H1 (cell line): ENCODE measurements around the gene TBC1D30. TPM values are rescaled to one million over a fixed set of nuclear protein-coding genes. Genes with fewer than 3 reads are reported as not detected.

Experiments
- CTCF ChIA-PET: fragments of 300-600 bp; sonication (Branson Sonifier 250); formaldehyde crosslinking; loops from one replicate; lab custom pipeline; 2021; ENCODE audit not compliant: partially characterized antibody; lab: Charles Lee
- POLR2A ChIA-PET: fragments of 300-600 bp; sonication (Branson Sonifier 250); formaldehyde crosslinking; loops from one replicate; lab custom pipeline; 2021; ENCODE audit warnings: inconsistent platforms; ENCODE audit not compliant: partially characterized antibody; lab: Charles Lee
- DNase-seq, 2 experiments: peaks; one replicate each; pipeline versions ENCODE4 v3.0.0 to v3.0.0-alpha.2; 2010 to 2022; ENCODE audit warnings: low spot score in 2 of 2, low read depth in 1 of 2, mixed read lengths in 1 of 2
- FAIRE-seq: peaks from 2 replicates; lab custom pipeline; 2011; peaks lifted over from hg19 to GRCh38; lab: Jason Lieb, UNC
- H2AFZ ChIP-seq: 2 replicates; pipeline ENCODE4 v1.8.1; 2012; ENCODE audit warnings: low read length, inconsistent platforms
- H2AK5ac ChIP-seq: 2 replicates; pipeline ENCODE4 v1.6.1; 2013; ENCODE audit warnings: low read depth, low read length
- H2BK120ac ChIP-seq: replicated peaks from 2 replicates; pipeline ENCODE3; 2013; ENCODE audit warnings: low read depth, low read length, inconsistent platforms
- H2BK12ac ChIP-seq: 2 replicates; pipeline ENCODE4 v1.6.1; 2013; ENCODE audit warnings: low read depth, low read length
- H2BK15ac ChIP-seq: 2 replicates; pipeline ENCODE4 v1.6.1; 2013; ENCODE audit warnings: low read length
- H2BK20ac ChIP-seq: 2 replicates; pipeline ENCODE4 v1.6.1; 2013; ENCODE audit warnings: low read length
- H2BK5ac ChIP-seq: 2 replicates; pipeline ENCODE4 v1.6.1; 2013; ENCODE audit warnings: low read depth, low read length
- H3K14ac ChIP-seq: 2 replicates; pipeline ENCODE4 v1.6.1; 2013; ENCODE audit warnings: inconsistent platforms; ENCODE audit not compliant: insufficient read length
- H3K18ac ChIP-seq: 2 replicates; pipeline ENCODE4 v1.6.1; 2013; ENCODE audit warnings: low read length; ENCODE audit errors: extremely low read depth
- H3K23ac ChIP-seq: 2 replicates; pipeline ENCODE4 v1.6.1; 2013; ENCODE audit warnings: inconsistent platforms; ENCODE audit not compliant: insufficient read length
- H3K23me2 ChIP-seq: 2 replicates; pipeline ENCODE4 v1.6.1; 2013; ENCODE audit warnings: low read depth, low read length
- H3K27ac ChIP-seq: 2 replicates; pipeline ENCODE4 v1.6.1; 2011; ENCODE audit warnings: low read depth, low read length, inconsistent platforms
- H3K27me3 ChIP-seq, 4 experiments: replicated peaks in 1 of 4; 1 replicate in 1 of 4; 2 replicates in 3 of 4; pipeline versions ENCODE4 v1.6.1 to v1.8.1; 2011 to 2013; ENCODE audit warnings: low read length in 3 of 4, mild to moderate bottlenecking in 3 of 4, inconsistent platforms in 2 of 4, mixed read lengths in 2 of 4, moderate library complexity in 1 of 4; ENCODE audit not compliant: control insufficient read depth in 3 of 4, insufficient read depth in 3 of 4; ENCODE audit errors: extremely low read depth in 1 of 4
- H3K36me3 ChIP-seq, 4 experiments: 2 replicates each; pipeline versions ENCODE4 v1.6.1 to v1.8.1; 2011 to 2013; ENCODE audit warnings: mild to moderate bottlenecking in 4 of 4, low read length in 3 of 4, moderate library complexity in 2 of 4, control low read depth in 1 of 4, inconsistent platforms in 1 of 4; ENCODE audit not compliant: insufficient read depth in 4 of 4, control insufficient read depth in 2 of 4
- H3K4ac ChIP-seq: replicated peaks from 2 replicates; pipeline ENCODE3; 2013; ENCODE audit warnings: low read length, low read depth, mixed read lengths, inconsistent platforms; ENCODE audit not compliant: insufficient read length
- H3K4me1 ChIP-seq, 4 experiments: replicated peaks in 1 of 4; 1 replicate in 1 of 4; 2 replicates in 3 of 4; pipeline versions ENCODE4 v1.6.1 to v1.8.1; 2011 to 2013; ENCODE audit warnings: low read length in 3 of 4, inconsistent platforms in 2 of 4, mixed read lengths in 1 of 4; ENCODE audit not compliant: insufficient read depth in 4 of 4, control insufficient read depth in 3 of 4
- H3K4me2 ChIP-seq, 2 experiments: 2 replicates each; pipeline versions ENCODE4 v1.6.1 to v1.8.1; 2011 to 2013; ENCODE audit warnings: low read depth in 2 of 2, low read length in 2 of 2, control low read depth in 1 of 2, inconsistent platforms in 1 of 2, mild to moderate bottlenecking in 1 of 2; ENCODE audit not compliant: insufficient read depth in 1 of 2
- H3K4me3 ChIP-seq, 4 experiments: fragments of 200-600, 300-600 bp in 1 of 4; sonication (generic), shearing (Covaris generic), sonication (Bioruptor Twin) in 1 of 4; 2 replicates each; pipeline versions ENCODE4 v1.5.1 to v1.8.1; 2011 to 2016; ENCODE audit warnings: low read length in 4 of 4, low read depth in 3 of 4, control low read depth in 2 of 4, inconsistent platforms in 2 of 4, mild to moderate bottlenecking in 2 of 4, mixed read lengths in 1 of 4, moderate library complexity in 1 of 4; ENCODE audit not compliant: insufficient read depth in 2 of 4; ENCODE audit errors: extremely low read depth in 1 of 4
- H3K56ac ChIP-seq: replicated peaks from 2 replicates; pipeline ENCODE3; 2013; ENCODE audit warnings: low read depth, mild to moderate bottlenecking, mixed read lengths, low read length, inconsistent platforms; ENCODE audit not compliant: insufficient read length
- H3K79me1 ChIP-seq: 2 replicates; pipeline ENCODE4 v1.6.1; 2013; ENCODE audit warnings: low read depth, low read length, control low read depth
- H3K79me2 ChIP-seq, 2 experiments: 2 replicates each; pipeline versions ENCODE4 v1.6.1 to v1.8.1; 2012 to 2013; ENCODE audit warnings: low read length in 2 of 2, mild to moderate bottlenecking in 2 of 2, inconsistent platforms in 1 of 2; ENCODE audit not compliant: insufficient read depth in 2 of 2, control insufficient read depth in 1 of 2
- H3K9ac ChIP-seq, 4 experiments: replicated peaks in 1 of 4; 1 replicate in 1 of 4; 2 replicates in 3 of 4; pipeline versions ENCODE4 v1.6.1 to v1.8.1; 2011 to 2013; ENCODE audit warnings: low read depth in 3 of 4, low read length in 3 of 4, control low read depth in 2 of 4, mild to moderate bottlenecking in 2 of 4, moderate library complexity in 2 of 4, inconsistent platforms in 1 of 4; ENCODE audit errors: extremely low read depth in 1 of 4
- H3K9me3 ChIP-seq, 2 experiments: 2 replicates each; pipeline versions ENCODE4 v1.6.1 to v1.8.1; 2012 to 2013; ENCODE audit warnings: mild to moderate bottlenecking in 2 of 2, moderate library complexity in 2 of 2, control low read depth in 1 of 2, inconsistent platforms in 1 of 2, low read depth in 1 of 2, low read length in 1 of 2, mixed read lengths in 1 of 2; ENCODE audit not compliant: insufficient read depth in 2 of 2
- H4K20me1 ChIP-seq, 2 experiments: replicated peaks in 1 of 2; 2 replicates each; pipeline versions ENCODE3 to v1.8.1; 2011 to 2013; ENCODE audit warnings: inconsistent platforms in 2 of 2, low read length in 2 of 2, mild to moderate bottlenecking in 1 of 2; ENCODE audit not compliant: insufficient read depth in 2 of 2, control insufficient read depth in 1 of 2
- H4K5ac ChIP-seq: 2 replicates; pipeline ENCODE4 v1.6.1; 2013; ENCODE audit warnings: low read length, low read depth, mixed read lengths, inconsistent platforms; ENCODE audit not compliant: insufficient read length
- H4K8ac ChIP-seq: 2 replicates; pipeline ENCODE4 v1.8.0; 2013; ENCODE audit warnings: mild to moderate bottlenecking, moderate library complexity, low read length, inconsistent platforms; ENCODE audit not compliant: insufficient read depth; ENCODE audit errors: extremely low read depth
- H4K91ac ChIP-seq: replicated peaks from 2 replicates; pipeline ENCODE3; 2013; ENCODE audit warnings: low read length, mixed read lengths, inconsistent platforms; ENCODE audit not compliant: insufficient read length
- CHD2 ChIP-seq: IDR thresholded peaks from 2 replicates; pipeline ENCODE4 v1.6.1; 2012; ENCODE audit warnings: low read length, improper control_type of control experiment
- JUND ChIP-seq: IDR thresholded peaks from 2 replicates; pipeline ENCODE4 v1.6.1; 2011; ENCODE audit warnings: mild to moderate bottlenecking, improper control_type of control experiment, low read length
- NANOG ChIP-seq: IDR thresholded peaks from 2 replicates; pipeline ENCODE4 v1.6.1; 2011; ENCODE audit warnings: low read length, low read depth, mild to moderate bottlenecking, inconsistent platforms; ENCODE audit not compliant: insufficient read depth, poor library complexity, severe bottlenecking
- NRF1 ChIP-seq: IDR thresholded peaks from 2 replicates; pipeline ENCODE4 v1.6.1; 2011; ENCODE audit warnings: mild to moderate bottlenecking, low read depth, low read length, improper control_type of control experiment
- RAD21 ChIP-seq, 2 experiments: IDR thresholded peaks in 1 of 2; conservative IDR thresholded peaks in 1 of 2; 2 replicates each; pipeline ENCODE4 v1.6.1; 2011; ENCODE audit warnings: low read depth in 2 of 2, low read length in 2 of 2, improper control_type of control experiment in 1 of 2, inconsistent platforms in 1 of 2, mild to moderate bottlenecking in 1 of 2, moderate library complexity in 1 of 2
- SIX5 ChIP-seq: IDR thresholded peaks from 2 replicates; pipeline ENCODE4 v1.6.1; 2011; ENCODE audit warnings: mild to moderate bottlenecking, low read depth, low read length
- SP1 ChIP-seq: IDR thresholded peaks from 2 replicates; pipeline ENCODE4 v1.6.1; 2011; ENCODE audit warnings: low read depth, low read length
- SUZ12 ChIP-seq: fragments of 200-600 bp; sonication (generic); IDR thresholded peaks from 2 replicates; pipeline ENCODE4 v1.6.1; 2012; ENCODE audit warnings: mild to moderate bottlenecking, inconsistent platforms, low read length, moderate library complexity, mixed read lengths
- WGBS, 2 experiments: shearing (Covaris generic) in 1 of 2; methylation state at CpG; one replicate each; pipeline versions ENCODE4 v1.1.6 to v1.1.7; 2013 to 2015; ENCODE audit warnings: low lambda C conversion rate in 2 of 2, mixed read lengths in 2 of 2, inconsistent platforms in 1 of 2, low coverage in 1 of 2, missing lambda C conversion rate in 1 of 2; ENCODE audit not compliant: insufficient replicate concordance in 2 of 2, insufficient coverage in 1 of 2, insufficient read length in 1 of 2; ENCODE audit errors: extremely low coverage in 1 of 2, missing lambda C conversion rate in 1 of 2; 5-methylcytosine and 5-hydroxymethylcytosine counted together
- polyA plus RNA-seq, 7 experiments: library from polyadenylated mRNA; depleted of rRNA in 3 of 7; stranded (reverse) in 5 of 7; unstranded in 2 of 7; fragments of >200 nt in 5 of 7; fragments of 200-250 nt in 2 of 7; gene quantifications; 1 replicate in 5 of 7; 2 replicates in 1 of 7; 4 replicates in 1 of 7; pipeline versions ENCODE4 v1.2.1 to v1.2.3, GENCODE V29; 2011 to 2013; ENCODE audit warnings: missing spikeins in 2 of 7, mixed read lengths in 2 of 7
- total RNA-seq: library from RNA; stranded (reverse); fragmentation: NEBNext Ultra II Directional; extraction: Animal tissue kit (Norgen Biotek cat#: 25700); gene quantifications from 2 replicates; pipeline ENCODE4 v1.2.1, GENCODE V29; 2021
- TF ChIP-seq, protein P1 (sequence below), 3 experiments: IDR thresholded peaks; 1 replicate in 2 of 3; 2 replicates in 1 of 3; pipeline versions ENCODE4 v1.5.1 to v1.6.1; 2011; ENCODE audit warnings: low read length in 3 of 3, mild to moderate bottlenecking in 3 of 3, inconsistent platforms in 2 of 3, low read depth in 1 of 3, moderate library complexity in 1 of 3; ENCODE audit not compliant: insufficient read depth in 1 of 3; ENCODE audit errors: control extremely low read depth in 1 of 3
- TF ChIP-seq, protein P2 (sequence below): IDR thresholded peaks from 2 replicates; pipeline ENCODE4 v1.6.1; 2012; ENCODE audit warnings: low read length, inconsistent platforms

The TBC1D30 gene
- total and polyA plus RNA-seq, 2 of the 8 experiments (the other 6 are each of a cell fraction or from before 2014, with no cell fraction given): 2.8 to 5.5 TPM

- TF ChIP-seq, protein P1, sequence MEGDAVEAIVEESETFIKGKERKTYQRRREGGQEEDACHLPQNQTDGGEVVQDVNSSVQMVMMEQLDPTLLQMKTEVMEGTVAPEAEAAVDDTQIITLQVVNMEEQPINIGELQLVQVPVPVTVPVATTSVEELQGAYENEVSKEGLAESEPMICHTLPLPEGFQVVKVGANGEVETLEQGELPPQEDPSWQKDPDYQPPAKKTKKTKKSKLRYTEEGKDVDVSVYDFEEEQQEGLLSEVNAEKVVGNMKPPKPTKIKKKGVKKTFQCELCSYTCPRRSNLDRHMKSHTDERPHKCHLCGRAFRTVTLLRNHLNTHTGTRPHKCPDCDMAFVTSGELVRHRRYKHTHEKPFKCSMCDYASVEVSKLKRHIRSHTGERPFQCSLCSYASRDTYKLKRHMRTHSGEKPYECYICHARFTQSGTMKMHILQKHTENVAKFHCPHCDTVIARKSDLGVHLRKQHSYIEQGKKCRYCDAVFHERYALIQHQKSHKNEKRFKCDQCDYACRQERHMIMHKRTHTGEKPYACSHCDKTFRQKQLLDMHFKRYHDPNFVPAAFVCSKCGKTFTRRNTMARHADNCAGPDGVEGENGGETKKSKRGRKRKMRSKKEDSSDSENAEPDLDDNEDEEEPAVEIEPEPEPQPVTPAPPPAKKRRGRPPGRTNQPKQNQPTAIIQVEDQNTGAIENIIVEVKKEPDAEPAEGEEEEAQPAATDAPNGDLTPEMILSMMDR (IDR thresholded peaks at IDR 0.05; ENCODE audit: control extremely low read depth in 1 of 3, insufficient read depth in 1 of 3, low read depth in 1 of 3, low read length in 3 of 3): no peak
- TF ChIP-seq NRF1 (no peak), SUZ12 (no peak), JUND (no peak), NANOG (no peak), CHD2 (no peak), SP1 (no peak), RAD21 (IDR thresholded peaks at IDR 0.05 in 1 of 2, conservative IDR thresholded peaks at IDR 0.05 in 1 of 2; ENCODE audit: low read depth in 2 of 2, low read length in 2 of 2) (no peak), SIX5 (no peak)
- TF ChIP-seq, protein P2, sequence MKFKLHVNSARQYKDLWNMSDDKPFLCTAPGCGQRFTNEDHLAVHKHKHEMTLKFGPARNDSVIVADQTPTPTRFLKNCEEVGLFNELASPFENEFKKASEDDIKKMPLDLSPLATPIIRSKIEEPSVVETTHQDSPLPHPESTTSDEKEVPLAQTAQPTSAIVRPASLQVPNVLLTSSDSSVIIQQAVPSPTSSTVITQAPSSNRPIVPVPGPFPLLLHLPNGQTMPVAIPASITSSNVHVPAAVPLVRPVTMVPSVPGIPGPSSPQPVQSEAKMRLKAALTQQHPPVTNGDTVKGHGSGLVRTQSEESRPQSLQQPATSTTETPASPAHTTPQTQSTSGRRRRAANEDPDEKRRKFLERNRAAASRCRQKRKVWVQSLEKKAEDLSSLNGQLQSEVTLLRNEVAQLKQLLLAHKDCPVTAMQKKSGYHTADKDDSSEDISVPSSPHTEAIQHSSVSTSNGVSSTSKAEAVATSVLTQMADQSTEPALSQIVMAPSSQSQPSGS: no peak
- TF ChIP-seq, all 59 proteins: peak for 0
- no peak overlapping the region for H3K4me3 ChIP-seq
- no peak overlapping the region for H3K56ac ChIP-seq
- no peak overlapping the region for H3K18ac ChIP-seq
- no peak overlapping the region for H3K27ac ChIP-seq
- no peak overlapping the region for H2BK15ac ChIP-seq
- no peak overlapping the region for H4K91ac ChIP-seq
- H4K8ac ChIP-seq: no peak overlapping the region
- no peak overlapping the region for H2BK12ac ChIP-seq
- H2BK120ac ChIP-seq: no peak overlapping the region
- CTCF ChIA-PET: interaction anchor here (0.6 to 2.4 kb wide), 6 partner anchors 21 to 795 kb away, joined by 3 to 9 read pairs (median 4); no protein-coding TSS in a partner anchor
- H3K4ac ChIP-seq: no peak overlapping the region
- H3K79me2 ChIP-seq: no peaks in the 10 kb centered on the region
- no peaks in the 10 kb centered on the region; the same call in 1 of the 2 replicates for H3K23me2 ChIP-seq
- no peak overlapping the region for H3K14ac ChIP-seq
- H3K4me1 ChIP-seq: no peaks in the 10 kb centered on the region
- POLR2A ChIA-PET: no interaction called here
- H3K27me3 ChIP-seq: no peaks in the 10 kb centered on the region
- H3K9me3 ChIP-seq: no peaks in the 10 kb centered on the region
- H3K23ac ChIP-seq: no peak overlapping the region
- H2BK5ac ChIP-seq: no peak overlapping the region
- H4K20me1 ChIP-seq: no peaks in the 10 kb centered on the region
- no peak overlapping the region for H2AFZ ChIP-seq
- H3K36me3 ChIP-seq: no peaks in the 10 kb centered on the region
- H3K9ac ChIP-seq: no peak overlapping the region
- FAIRE-seq: no peak
- DNase-seq: no peak
- 93% methylated on average over 4 of the region's 4 CpGs; no CpG with 5 or more reads in 1 of the 2 experiments for WGBS, 2 experiments
- H4K5ac ChIP-seq: no peak overlapping the region
- H2BK20ac ChIP-seq: no peak overlapping the region
- H2AK5ac ChIP-seq: no peak overlapping the region
- no peaks in the 10 kb centered on the region for H3K79me1 ChIP-seq
- H3K4me2 ChIP-seq: no peak overlapping the region
Measured at GRCh38 chr12:64911912-64912311, 87.5 kb downstream of the TBC1D30 start.
